ENCODE data around the gene ZNF266. TPM values are rescaled to one million over a fixed set of nuclear protein-coding genes. Genes with fewer than 3 reads are reported as not detected.

The ZNF266 gene
- polyA plus RNA-seq, 3 donors: 5.1 to 33.3 (median 8.5) TPM

- H3K4me1 ChIP-seq (ENCODE audit: control insufficient read depth in 1 of 2, insufficient read depth in 2 of 2, low read length in 2 of 2): no peaks in the 10 kb centered on the region
- Mint-ChIP-seq H3K4me1 (no peaks in the 10 kb centered on the region), H3K27ac (no peak overlapping the region), H3K27me3 (ENCODE audit: low read depth in 3 of 3) (peaks cover 0 to 1% (median 0%) of the 10 kb centered on the region in 3 donors), H3K36me3 (peaks cover 53 to 61% of the 10 kb centered on the region in 2 donors), H3K9me3 (peaks cover 52 to 99% (median 92%) of the 10 kb centered on the region in 7 donors), H3K4me3 (no peak overlapping the region)
- H3K27me3 ChIP-seq (ENCODE audit: control insufficient read depth in 2 of 2, insufficient read depth in 2 of 2, low read length in 2 of 2): no peaks in the 10 kb centered on the region
- no peaks in the 10 kb centered on the region for H4K20me1 ChIP-seq (ENCODE audit: insufficient read depth, low read length)
- peaks cover 74 to 98% of the 10 kb centered on the region in 2 donors for H3K9me3 ChIP-seq (replicated peaks in 1 of 2; ENCODE audit: control insufficient read depth in 1 of 2, insufficient read depth in 1 of 2, low read length in 2 of 2)
- no peaks in the 10 kb centered on the region for H3K79me2 ChIP-seq (ENCODE audit: insufficient read depth, low read length)
- intact Hi-C loops (cut with micrococcal nuclease): no loop called here
- H3K4me2 ChIP-seq (replicated peaks; ENCODE audit: extremely low read depth, low read length, poor library complexity, severe bottlenecking): no peak overlapping the region
- no peak for DNase-seq
- 100% methylated on average over 6 of the region's 14 CpGs for WGBS (ENCODE audit: insufficient coverage)
- TF ChIP-seq CTCF (IDR thresholded peaks at IDR 0.05): no peak
- H3K27ac ChIP-seq (ENCODE audit: low read depth in 1 of 2, low read length in 2 of 2): no peak overlapping the region
- H2AFZ ChIP-seq (ENCODE audit: insufficient read depth, low read depth, low read length, poor library complexity, severe bottlenecking): no peak overlapping the region
- peak overlapping the region in 1 of 3 experiments; percentile 43 for H3K4me3 ChIP-seq (replicated peaks in 1 of 3; ENCODE audit: low read depth in 2 of 3, low read length in 3 of 3)
- no peak overlapping the region for H3K9ac ChIP-seq (ENCODE audit: insufficient read depth, low read length, poor library complexity, severe bottlenecking)
- H3K36me3 ChIP-seq (replicated peaks in 1 of 2; ENCODE audit: control insufficient read depth in 1 of 2, insufficient read depth in 2 of 2, low read length in 2 of 2): peaks cover 50 to 64% of the 10 kb centered on the region in 2 donors
Measured at GRCh38 chr19:9413240-9413954, 22.0 kb downstream of the ZNF266 start.

- H3K4me3 Mint-ChIP-seq: peak overlapping the region in 1 of 2 donors; percentile 9
- peaks cover 46 to 97% (median 90%) of the 10 kb centered on the region in 7 donors for H3K9me3 Mint-ChIP-seq
- peaks cover 0 to 4% of the 10 kb centered on the region in 2 donors for H3K27me3 ChIP-seq (ENCODE audit: control insufficient read depth in 2 of 2, insufficient read depth in 2 of 2, low read length in 2 of 2)
- peaks cover 10 to 11% of the 10 kb centered on the region in 2 donors for H3K4me1 ChIP-seq (ENCODE audit: control insufficient read depth in 1 of 2, insufficient read depth in 2 of 2, low read length in 2 of 2)
- no peaks in the 10 kb centered on the region for H3K79me2 ChIP-seq (ENCODE audit: insufficient read depth, low read length)
- intact Hi-C loops (cut with micrococcal nuclease): no loop called here
- no peak for DNase-seq
- H3K4me1 Mint-ChIP-seq: peaks cover 13% of the 10 kb centered on the region
- no peak overlapping the region for H3K4me2 ChIP-seq (replicated peaks; ENCODE audit: extremely low read depth, low read length, poor library complexity, severe bottlenecking)
- H3K27me3 Mint-ChIP-seq (ENCODE audit: low read depth in 3 of 3): peaks cover 10 to 14% (median 11%) of the 10 kb centered on the region in 3 donors
- peaks cover 71 to 89% of the 10 kb centered on the region in 2 donors for H3K9me3 ChIP-seq (replicated peaks in 1 of 2; ENCODE audit: control insufficient read depth in 1 of 2, insufficient read depth in 1 of 2, low read length in 2 of 2)
- peaks cover 2 to 13% of the 10 kb centered on the region in 2 donors for H3K36me3 Mint-ChIP-seq
- no peak overlapping the region for H3K9ac ChIP-seq (ENCODE audit: insufficient read depth, low read length, poor library complexity, severe bottlenecking)
- WGBS (ENCODE audit: insufficient coverage): 39% methylated on average over 5 of the region's 5 CpGs
- TF ChIP-seq CTCF (IDR thresholded peaks at IDR 0.05): no peak
- no peak overlapping the region for H3K27ac Mint-ChIP-seq
- no peaks in the 10 kb centered on the region for H4K20me1 ChIP-seq (ENCODE audit: insufficient read depth, low read length)
- H2AFZ ChIP-seq (ENCODE audit: insufficient read depth, low read depth, low read length, poor library complexity, severe bottlenecking): peak overlapping the region; percentile 81
- peak overlapping the region in 1 of 3 experiments; percentile 81 for H3K4me3 ChIP-seq (replicated peaks in 1 of 3; ENCODE audit: low read depth in 2 of 3, low read length in 3 of 3)
- peaks cover 0 to 9% of the 10 kb centered on the region in 2 donors for H3K36me3 ChIP-seq (replicated peaks in 1 of 2; ENCODE audit: control insufficient read depth in 1 of 2, insufficient read depth in 2 of 2, low read length in 2 of 2)
- no peak overlapping the region for H3K27ac ChIP-seq (ENCODE audit: low read depth in 1 of 2, low read length in 2 of 2)
Measured at GRCh38 chr19:9407827-9408226, 27.5 kb downstream of the ZNF266 start.

Measured in CD14-positive monocyte (primary cell).